ENCODE data around the gene ACAN. TPM values are rescaled to one million over a fixed set of nuclear protein-coding genes. Genes with fewer than 3 reads are reported as not detected.

Gene ACAN
- total and polyA plus RNA-seq, 4 donors: 11.5 to 25.5 (median 17.4) TPM

DNA sequence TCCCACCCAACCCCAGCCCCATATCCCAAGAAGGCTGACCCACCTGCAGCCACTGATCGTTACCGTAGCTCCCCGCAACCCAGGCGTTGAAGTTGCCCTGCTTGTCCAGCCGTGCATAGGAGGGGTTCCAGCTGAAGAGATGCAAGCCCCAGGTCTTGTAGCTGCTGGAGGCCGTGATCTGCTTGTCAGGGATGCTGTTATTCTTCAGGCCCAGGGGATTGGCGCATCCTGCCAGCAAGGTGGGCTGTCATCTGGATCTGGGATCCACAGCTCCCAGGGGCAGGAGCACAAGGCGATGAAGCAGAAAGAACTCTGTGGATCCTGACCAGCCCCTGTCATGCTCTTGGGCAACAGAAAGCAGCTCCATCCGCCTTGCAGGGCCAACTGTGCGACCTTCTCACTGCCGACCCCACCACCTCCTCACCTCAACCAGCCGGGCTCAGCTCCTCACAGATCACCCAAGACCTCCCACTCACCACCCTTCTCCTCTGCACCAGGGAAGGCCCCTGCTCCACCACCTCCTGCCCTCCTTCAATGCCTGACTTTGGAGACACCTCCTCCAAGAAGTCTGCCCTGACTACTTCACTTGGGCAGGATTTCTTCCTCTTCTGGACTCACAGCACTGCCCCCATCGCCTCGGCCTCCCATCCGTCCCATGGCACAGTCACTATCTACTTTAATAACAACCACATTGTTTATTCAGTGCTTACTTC lies 98.4 kb downstream of the ACAN start:
- no peak overlapping the region for H3K4me3 ChIP-seq (ENCODE audit: low read depth, low read length)
- no peak for DNase-seq (ENCODE audit: low read depth in 4 of 6, low spot score in 6 of 6)
- H3K4me1 ChIP-seq (ENCODE audit: control insufficient read depth, insufficient read depth, low read length): peaks cover 39% of the 10 kb centered on the region
- H3K9me3 ChIP-seq (ENCODE audit: control insufficient read depth, insufficient read depth, low read length): no peaks in the 10 kb centered on the region
- WGBS (ENCODE audit: insufficient coverage): 96% methylated on average over 12 of the region's 15 CpGs
- H3K27ac ChIP-seq (ENCODE audit: low read depth, low read length): no peak overlapping the region
- H3K27me3 ChIP-seq (ENCODE audit: control insufficient read depth, insufficient read depth, low read length): no peaks in the 10 kb centered on the region
- H3K36me3 ChIP-seq (ENCODE audit: control insufficient read depth, insufficient read depth, low read length): peaks cover 54% of the 10 kb centered on the region

DNA sequence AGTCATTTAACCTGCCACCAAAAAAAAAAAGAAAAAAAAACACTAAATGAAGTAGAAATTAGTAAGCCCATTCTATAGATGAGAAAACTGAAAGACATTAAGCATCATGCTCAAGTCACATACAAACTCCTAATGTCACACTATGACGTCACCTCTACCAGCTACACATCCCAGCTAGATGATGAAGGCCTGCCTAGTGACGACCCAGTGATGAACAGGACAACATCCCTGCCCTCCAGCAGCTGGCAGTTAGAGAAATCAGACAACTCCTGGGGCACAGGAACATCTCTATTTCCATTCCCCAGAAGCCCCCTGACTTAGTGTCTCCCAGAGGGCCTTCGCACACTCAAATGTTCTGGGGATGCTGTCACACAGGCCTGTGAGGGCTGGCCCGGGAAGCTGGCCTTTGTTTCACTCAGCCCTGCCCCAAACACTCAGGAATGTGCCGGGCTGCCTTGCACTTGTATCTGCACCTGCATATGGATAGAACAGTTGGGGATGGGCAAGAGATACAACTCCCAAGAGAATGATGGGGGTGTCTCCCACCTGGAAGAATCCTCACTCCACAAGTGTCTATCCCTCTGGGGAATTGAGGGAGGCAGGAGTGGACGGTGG lies 99.1 kb downstream of the ACAN start:
- Histone ChIP-seq H3K36me3 (ENCODE audit: control insufficient read depth, insufficient read depth, low read length) (peaks cover 61% of the 10 kb centered on the region), H3K9me3 (ENCODE audit: control insufficient read depth, insufficient read depth, low read length) (no peaks in the 10 kb centered on the region), H3K27ac (ENCODE audit: low read depth, low read length) (no peak overlapping the region), H3K27me3 (ENCODE audit: control insufficient read depth, insufficient read depth, low read length) (no peaks in the 10 kb centered on the region), H3K4me1 (ENCODE audit: control insufficient read depth, insufficient read depth, low read length) (peaks cover 35% of the 10 kb centered on the region), H3K4me3 (ENCODE audit: low read depth, low read length) (no peak overlapping the region)
- WGBS (ENCODE audit: insufficient coverage): 93% methylated on average over 4 of the region's 6 CpGs
- no peak for DNase-seq (ENCODE audit: low read depth in 4 of 6, low spot score in 6 of 6)

DNA sequence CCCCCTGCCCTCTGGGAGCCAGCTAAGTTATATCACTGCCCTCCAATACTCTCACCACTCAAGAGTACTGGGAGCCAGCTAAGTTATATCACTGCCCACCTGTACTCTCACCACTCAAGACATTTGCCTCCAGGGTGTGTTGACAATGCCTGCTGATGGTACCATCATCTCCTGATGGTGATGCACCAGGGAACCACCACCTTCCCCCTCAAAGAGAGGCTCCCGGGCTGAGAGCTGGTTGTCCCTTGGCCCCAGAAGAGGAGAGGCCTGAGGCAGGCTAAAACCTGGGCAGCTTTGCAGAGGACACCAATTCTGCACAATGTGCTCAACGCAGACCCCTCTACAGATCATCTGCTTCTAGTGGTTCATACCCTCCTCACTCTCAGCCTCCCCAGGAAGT lies 99.6 kb downstream of the ACAN start:
- Histone ChIP-seq H3K27ac (ENCODE audit: low read depth, low read length) (no peak overlapping the region), H3K4me1 (ENCODE audit: control insufficient read depth, insufficient read depth, low read length) (peaks cover 34% of the 10 kb centered on the region)

DNA sequence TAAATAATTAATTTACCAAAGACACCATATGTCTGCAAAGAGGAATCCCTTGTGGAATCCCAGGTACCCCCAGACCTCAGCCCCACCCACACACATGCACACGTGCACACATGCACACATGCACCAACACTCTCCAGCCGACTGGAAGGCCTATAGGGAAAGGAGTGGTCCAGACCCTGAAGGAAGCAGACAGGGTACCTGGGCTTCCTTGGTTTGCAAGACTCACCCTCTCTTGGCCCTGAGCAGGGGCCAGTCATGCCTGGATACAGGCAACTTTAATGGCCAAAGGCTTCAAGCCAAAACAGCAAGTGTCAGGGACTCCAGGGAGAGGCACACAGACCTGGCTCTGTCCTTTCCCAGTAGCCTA lies 101.0 kb downstream of the ACAN start:
- Histone ChIP-seq H3K36me3 (ENCODE audit: control insufficient read depth, insufficient read depth, low read length) (peaks cover 74% of the 10 kb centered on the region), H3K9me3 (ENCODE audit: control insufficient read depth, insufficient read depth, low read length) (no peaks in the 10 kb centered on the region), H3K4me1 (ENCODE audit: control insufficient read depth, insufficient read depth, low read length) (peaks cover 32% of the 10 kb centered on the region), H3K27ac (ENCODE audit: low read depth, low read length) (no peak overlapping the region), H3K27me3 (ENCODE audit: control insufficient read depth, insufficient read depth, low read length) (no peaks in the 10 kb centered on the region), H3K4me3 (ENCODE audit: low read depth, low read length) (no peak overlapping the region)
- no peak for DNase-seq (ENCODE audit: low read depth in 4 of 6, low spot score in 6 of 6)
- WGBS (ENCODE audit: insufficient coverage): 86% methylated on average over 2 of the region's 2 CpGs

More for the DNA sequence above, 99.6 kb downstream of the ACAN start:
- no peak for DNase-seq (ENCODE audit: low read depth in 4 of 6, low spot score in 6 of 6)
- Histone ChIP-seq H3K27me3 (ENCODE audit: control insufficient read depth, insufficient read depth, low read length) (no peaks in the 10 kb centered on the region), H3K9me3 (ENCODE audit: control insufficient read depth, insufficient read depth, low read length) (no peaks in the 10 kb centered on the region), H3K36me3 (ENCODE audit: control insufficient read depth, insufficient read depth, low read length) (peaks cover 66% of the 10 kb centered on the region), H3K4me3 (ENCODE audit: low read depth, low read length) (no peak overlapping the region)
- WGBS (ENCODE audit: insufficient coverage): 100% methylated on average over 2 of the region's 2 CpGs

DNA sequence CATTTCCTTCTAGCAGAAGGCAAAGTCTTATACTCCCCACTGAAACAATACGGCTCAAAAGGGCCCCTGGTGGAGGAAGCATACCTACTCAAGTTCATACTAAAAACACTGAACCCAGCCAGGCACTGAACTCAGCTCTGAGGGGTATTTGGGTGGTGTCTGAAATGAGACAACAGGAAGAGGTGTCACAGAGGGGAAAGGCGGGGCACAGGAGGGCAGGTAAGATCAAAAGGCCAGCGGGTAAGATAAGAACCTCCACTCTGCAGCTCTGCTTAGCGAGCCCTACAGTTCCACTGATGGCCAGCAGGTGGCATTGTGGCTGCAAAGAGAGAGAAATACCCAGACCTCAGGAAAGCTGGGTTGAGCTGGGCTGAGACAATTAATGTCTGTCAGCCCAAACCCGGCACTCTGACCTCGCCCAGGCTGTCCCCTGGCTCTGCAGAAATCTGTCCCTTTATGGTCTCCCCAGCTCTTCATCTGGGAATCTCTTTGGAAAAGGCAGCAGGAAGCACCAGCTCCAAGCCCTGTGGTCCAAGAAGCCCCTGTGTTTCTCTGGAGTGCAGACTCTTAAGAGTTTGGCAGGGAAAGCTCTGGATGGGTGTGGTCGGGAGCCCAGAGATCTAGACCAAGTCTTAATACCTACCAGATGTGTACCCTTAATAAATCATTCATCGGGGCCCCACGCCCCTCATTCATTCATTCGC lies 101.5 kb downstream of the ACAN start:
- peak overlapping the region; percentile 27 for H3K27ac ChIP-seq (ENCODE audit: low read depth, low read length)
- 43% methylated on average over 9 of the region's 10 CpGs for WGBS (ENCODE audit: insufficient coverage)
- H3K4me3 ChIP-seq (ENCODE audit: low read depth, low read length): no peak overlapping the region
- peaks cover 73% of the 10 kb centered on the region for H3K36me3 ChIP-seq (ENCODE audit: control insufficient read depth, insufficient read depth, low read length)
- peak; percentile 63 to 93 (median 74) for DNase-seq (ENCODE audit: low read depth in 4 of 6, low spot score in 6 of 6)
- no peaks in the 10 kb centered on the region for H3K27me3 ChIP-seq (ENCODE audit: control insufficient read depth, insufficient read depth, low read length)
- peaks cover 38% of the 10 kb centered on the region for H3K4me1 ChIP-seq (ENCODE audit: control insufficient read depth, insufficient read depth, low read length)
- H3K9me3 ChIP-seq (ENCODE audit: control insufficient read depth, insufficient read depth, low read length): no peaks in the 10 kb centered on the region

DNA sequence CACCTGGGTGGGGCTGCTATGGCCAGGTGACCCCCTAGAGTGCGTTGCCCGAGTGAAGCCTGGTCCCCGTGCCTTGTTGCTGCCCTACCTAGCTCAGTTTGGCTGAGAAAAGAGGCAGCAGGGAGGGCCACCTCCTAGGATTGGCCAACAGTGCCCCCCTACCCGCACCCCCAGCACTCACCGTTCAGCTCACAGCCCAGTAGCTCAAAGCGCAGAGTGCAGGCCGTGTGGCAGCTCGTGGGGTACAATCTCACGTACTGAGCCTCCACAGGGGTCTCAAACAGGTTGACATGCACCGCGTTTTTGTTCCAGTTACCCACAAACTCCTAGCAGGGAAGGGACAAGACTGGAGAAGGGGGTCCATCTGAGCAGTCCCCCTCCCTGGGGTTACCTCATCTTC lies 102.3 kb downstream of the ACAN start:
- H3K9me3 ChIP-seq (ENCODE audit: control insufficient read depth, insufficient read depth, low read length): no peaks in the 10 kb centered on the region
- no peak for DNase-seq (ENCODE audit: low read depth in 4 of 6, low spot score in 6 of 6)
- H3K4me3 ChIP-seq (ENCODE audit: low read depth, low read length): no peak overlapping the region
- peaks cover 46% of the 10 kb centered on the region for H3K4me1 ChIP-seq (ENCODE audit: control insufficient read depth, insufficient read depth, low read length)
- H3K27me3 ChIP-seq (ENCODE audit: control insufficient read depth, insufficient read depth, low read length): no peaks in the 10 kb centered on the region
- 94% methylated on average over 9 of the region's 11 CpGs for WGBS (ENCODE audit: insufficient coverage)
- H3K36me3 ChIP-seq (ENCODE audit: control insufficient read depth, insufficient read depth, low read length): peaks cover 76% of the 10 kb centered on the region
- H3K27ac ChIP-seq (ENCODE audit: low read depth, low read length): peak overlapping the region; percentile 27

DNA sequence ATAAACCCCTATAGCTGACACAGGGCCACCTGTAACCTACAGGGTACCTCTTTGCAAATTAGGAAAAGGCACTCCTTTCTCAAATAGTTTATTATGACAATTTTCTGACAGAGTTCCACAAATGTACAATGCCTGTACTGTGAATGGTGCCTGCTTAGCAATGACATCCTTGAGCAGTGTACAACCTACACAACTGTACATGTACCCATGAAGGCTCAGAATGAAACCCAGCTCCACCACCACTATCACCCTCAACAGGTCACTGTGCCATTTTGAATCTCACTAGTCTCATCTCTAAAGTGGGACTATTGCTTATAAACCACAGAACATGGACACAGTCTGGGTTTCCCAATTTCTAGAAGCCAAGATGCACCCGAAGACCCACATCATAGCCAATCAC lies 102.9 kb downstream of the ACAN start:
- no peak for DNase-seq (ENCODE audit: low read depth in 4 of 6, low spot score in 6 of 6)
- Histone ChIP-seq H3K36me3 (ENCODE audit: control insufficient read depth, insufficient read depth, low read length) (peaks cover 71% of the 10 kb centered on the region), H3K4me3 (ENCODE audit: low read depth, low read length) (no peak overlapping the region), H3K27ac (ENCODE audit: low read depth, low read length) (no peak overlapping the region), H3K4me1 (ENCODE audit: control insufficient read depth, insufficient read depth, low read length) (peaks cover 51% of the 10 kb centered on the region), H3K27me3 (ENCODE audit: control insufficient read depth, insufficient read depth, low read length) (no peaks in the 10 kb centered on the region), H3K9me3 (ENCODE audit: control insufficient read depth, insufficient read depth, low read length) (no peaks in the 10 kb centered on the region)
- 100% methylated on average over 1 of the region's 1 CpG for WGBS (ENCODE audit: insufficient coverage)

DNA sequence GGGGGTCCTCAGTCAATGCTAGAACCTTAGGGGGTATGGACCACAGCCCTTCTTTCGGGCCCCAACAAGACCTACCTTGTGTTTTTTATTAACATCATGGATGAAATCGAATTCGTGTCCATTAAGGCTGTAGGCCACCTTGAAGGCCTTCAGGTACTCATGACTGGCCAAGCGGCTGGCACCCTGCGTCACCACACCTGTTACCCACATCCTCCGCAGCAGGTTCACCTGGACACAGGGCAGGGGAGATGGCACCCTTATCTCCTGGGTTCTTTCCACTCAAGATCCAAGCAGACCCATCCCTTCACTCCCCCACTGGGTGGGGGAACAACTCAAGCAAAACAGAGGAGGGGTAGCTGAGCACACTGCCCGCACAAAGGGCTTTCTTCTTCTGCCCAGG lies 103.3 kb downstream of the ACAN start:
- no peaks in the 10 kb centered on the region for H3K9me3 ChIP-seq (ENCODE audit: control insufficient read depth, insufficient read depth, low read length)
- no peak overlapping the region for H3K27ac ChIP-seq (ENCODE audit: low read depth, low read length)
- DNase-seq (ENCODE audit: low read depth in 4 of 6, low spot score in 6 of 6): no peak
- peaks cover 66% of the 10 kb centered on the region for H3K36me3 ChIP-seq (ENCODE audit: control insufficient read depth, insufficient read depth, low read length)
- no peak overlapping the region for H3K4me3 ChIP-seq (ENCODE audit: low read depth, low read length)
- peaks cover 54% of the 10 kb centered on the region for H3K4me1 ChIP-seq (ENCODE audit: control insufficient read depth, insufficient read depth, low read length)
- no peaks in the 10 kb centered on the region for H3K27me3 ChIP-seq (ENCODE audit: control insufficient read depth, insufficient read depth, low read length)
- WGBS (ENCODE audit: insufficient coverage): 96% methylated on average over 7 of the region's 7 CpGs

DNA sequence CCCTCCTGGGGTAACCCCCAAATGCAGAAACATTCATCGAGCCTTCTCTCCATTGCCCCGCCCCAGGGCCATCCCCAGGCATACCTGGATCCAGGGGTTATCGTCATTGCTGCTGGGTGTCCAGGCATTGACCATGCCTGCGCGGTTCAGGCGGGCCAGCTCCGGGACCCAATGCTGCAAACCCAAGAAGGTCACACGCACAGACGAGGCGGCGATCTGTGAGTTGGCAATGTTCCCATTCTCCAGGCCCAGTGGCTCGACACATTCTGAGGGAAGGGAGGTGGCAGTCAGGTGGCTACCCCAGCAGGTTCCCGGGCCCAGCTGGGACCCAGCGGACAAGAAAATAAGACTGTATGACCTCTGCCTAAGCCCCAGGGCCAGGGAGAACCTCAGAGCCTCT lies 103.9 kb downstream of the ACAN start:
- no peaks in the 10 kb centered on the region for H3K9me3 ChIP-seq (ENCODE audit: control insufficient read depth, insufficient read depth, low read length)
- no peaks in the 10 kb centered on the region for H3K27me3 ChIP-seq (ENCODE audit: control insufficient read depth, insufficient read depth, low read length)
- DNase-seq (ENCODE audit: low read depth in 4 of 6, low spot score in 6 of 6): no peak
- WGBS (ENCODE audit: insufficient coverage): 84% methylated on average over 12 of the region's 14 CpGs
- H3K4me1 ChIP-seq (ENCODE audit: control insufficient read depth, insufficient read depth, low read length): peaks cover 55% of the 10 kb centered on the region
- H3K27ac ChIP-seq (ENCODE audit: low read depth, low read length): no peak overlapping the region
- H3K36me3 ChIP-seq (ENCODE audit: control insufficient read depth, insufficient read depth, low read length): peaks cover 61% of the 10 kb centered on the region
- no peak overlapping the region for H3K4me3 ChIP-seq (ENCODE audit: low read depth, low read length)
